Endothelial cell of umbilical vein (primary cell): Measurements from ENCODE around the gene RPS27L. TPM values are rescaled to one million over a fixed set of nuclear protein-coding genes. Genes with fewer than 3 reads are reported as not detected.

Experiments used
- BruUV-seq: library from RNA; stranded (reverse); fragments of 400-500 nt; replicated peaks from 2 replicates; lab custom pipeline; 2021; lab: Mats Ljungman, UMichigan
- CTCF ChIA-PET: fragments of 300-600, 350-600 bp; sonication (Branson Sonifier 250); formaldehyde crosslinking; loops from one replicate; lab custom pipeline; 2021; ENCODE audit warnings: antibody characterized with exemption, inconsistent platforms; lab: Charles Lee
- POLR2A ChIA-PET: fragments of 300-600, 350-600 bp; sonication (Branson Sonifier 250); formaldehyde crosslinking; loops from one replicate; lab custom pipeline; 2021; ENCODE audit warnings: antibody characterized with exemption, inconsistent platforms; lab: Charles Lee
- DNase-seq: peaks from one replicate; pipeline ENCODE4 v3.0.0-alpha.2; 2011; ENCODE audit warnings: low read depth, low spot score
- FAIRE-seq: peaks from 2 replicates; lab custom pipeline; 2011; peaks lifted over from hg19 to GRCh38; lab: Jason Lieb, UNC
- H2AFZ ChIP-seq: 2 replicates; pipeline ENCODE4 v1.6.0; 2012; ENCODE audit warnings: low read depth, low read length, control low read depth, inconsistent platforms
- H3K27ac ChIP-seq: 2 replicates; pipeline ENCODE4 v1.5.1; 2011; ENCODE audit warnings: low read depth, mild to moderate bottlenecking, control low read depth, low read length, moderate library complexity; ENCODE audit not compliant: insufficient read depth
- H3K27me3 ChIP-seq, 2 experiments: 2 replicates each; pipeline versions ENCODE4 v1.6.0 to v1.6.1; 2011; ENCODE audit warnings: low read length in 2 of 2, mixed read lengths in 1 of 2; ENCODE audit not compliant: control insufficient read depth in 2 of 2, insufficient read depth in 2 of 2
- H3K36me3 ChIP-seq, 2 experiments: 2 replicates in 1 of 2; 3 replicates in 1 of 2; pipeline ENCODE4 v1.5.1; 2011; ENCODE audit warnings: low read length in 2 of 2, mild to moderate bottlenecking in 1 of 2, moderate library complexity in 1 of 2; ENCODE audit not compliant: control insufficient read depth in 2 of 2, insufficient read depth in 2 of 2; ENCODE audit errors: extremely low read depth in 1 of 2
- H3K4me1 ChIP-seq: 3 replicates; pipeline ENCODE4 v1.5.1; 2011; ENCODE audit warnings: mild to moderate bottlenecking, low read length; ENCODE audit not compliant: control insufficient read depth, insufficient read depth; ENCODE audit errors: extremely low read depth
- H3K4me2 ChIP-seq: 2 replicates; pipeline ENCODE4 v1.6.1; 2011; ENCODE audit warnings: low read length, control low read depth, mixed read lengths; ENCODE audit not compliant: insufficient read depth
- H3K4me3 ChIP-seq, 3 experiments: fragments of 200-600 bp in 1 of 3; sonication (generic), shearing (Covaris generic) in 1 of 3; replicated peaks in 1 of 3; 2 replicates each; pipeline ENCODE4 v1.5.1; 2011 to 2016; ENCODE audit warnings: control low read depth in 3 of 3, low read length in 3 of 3, mild to moderate bottlenecking in 2 of 3, inconsistent platforms in 1 of 3, low read depth in 1 of 3, moderate library complexity in 1 of 3; ENCODE audit not compliant: insufficient read depth in 1 of 3
- H3K79me2 ChIP-seq: 2 replicates; pipeline ENCODE4 v1.6.0; 2012; ENCODE audit warnings: low read length, inconsistent platforms; ENCODE audit not compliant: control insufficient read depth, insufficient read depth
- H3K9ac ChIP-seq: replicated peaks from 2 replicates; pipeline ENCODE3; 2011; ENCODE audit warnings: low read length, control low read depth; ENCODE audit not compliant: insufficient read depth; ENCODE audit errors: extremely low read depth
- H3K9me1 ChIP-seq: replicated peaks from 3 replicates; pipeline ENCODE4 v1.6.0; 2011; ENCODE audit warnings: mild to moderate bottlenecking, low read length; ENCODE audit not compliant: control insufficient read depth, insufficient read depth; ENCODE audit errors: extremely low read depth
- H3K9me3 ChIP-seq: replicated peaks from 2 replicates; pipeline ENCODE4 v1.5.1; 2012; ENCODE audit warnings: low read length, inconsistent platforms; ENCODE audit not compliant: control insufficient read depth, insufficient read depth
- H4K20me1 ChIP-seq: replicated peaks from 2 replicates; pipeline ENCODE3; 2011; ENCODE audit warnings: mild to moderate bottlenecking, low read length; ENCODE audit not compliant: control insufficient read depth, insufficient read depth; ENCODE audit errors: extremely low read depth
- EZH2 ChIP-seq: IDR thresholded peaks from 2 replicates; pipeline ENCODE4 v1.6.1; 2012; ENCODE audit warnings: borderline replicate concordance, low read depth, mild to moderate bottlenecking, moderate library complexity, low read length, inconsistent platforms; ENCODE audit not compliant: severe bottlenecking
- FOS ChIP-seq: IDR thresholded peaks from 2 replicates; pipeline ENCODE4 v1.6.1; 2011; ENCODE audit warnings: mild to moderate bottlenecking, low read length, moderate library complexity, borderline replicate concordance; ENCODE audit not compliant: insufficient read depth
- GATA2 ChIP-seq: IDR thresholded peaks from 2 replicates; pipeline ENCODE4 v1.7.0; 2011; ENCODE audit warnings: low read depth, mild to moderate bottlenecking, moderate library complexity, mixed read lengths, low read length; ENCODE audit not compliant: insufficient read length, insufficient read depth
- JUN ChIP-seq: IDR thresholded peaks from 2 replicates; pipeline ENCODE4 v1.6.1; 2011; ENCODE audit warnings: borderline replicate concordance, low read depth; ENCODE audit not compliant: insufficient read length, insufficient read depth
- MYC ChIP-seq: IDR thresholded peaks from one replicate; pipeline ENCODE4 v1.6.1; 2011; ENCODE audit warnings: mild to moderate bottlenecking, low read depth, low read length
- POLR2A ChIP-seq: IDR thresholded peaks from 2 replicates; pipeline ENCODE4 v1.6.1; 2012; ENCODE audit warnings: low read depth, mild to moderate bottlenecking, control low read depth, low read length
- POLR2AphosphoS5 ChIP-seq: IDR thresholded peaks from 2 replicates; pipeline ENCODE4 v1.6.1; 2012; ENCODE audit warnings: low read depth, mild to moderate bottlenecking, control low read depth, low read length, moderate library complexity; ENCODE audit not compliant: insufficient read depth
- dilution Hi-C: fragments of 300-500 bp; cut with MboI; formaldehyde crosslinking; loops from one replicate; pipeline ENCODE4 v1.15.0; 2019; ENCODE audit warnings: low sequenced_read_pairs; ENCODE audit not compliant: extremely low pct_ligation_motif_present
- intact Hi-C: fragments of 100-400 bp; cut with micrococcal nuclease; formaldehyde crosslinking; loops from one replicate; pipeline ENCODE4 v1.10.0; 2022
- polyA plus RNA-seq, 4 experiments: library from polyadenylated mRNA; depleted of rRNA in 3 of 4; stranded (reverse) in 3 of 4; unstranded in 1 of 4; fragments of >200 nt; gene quantifications; 2 replicates each; pipeline versions ENCODE4 v1.2.1 to v1.2.3, GENCODE V29; 2011 to 2012; ENCODE audit warnings: missing spikeins in 1 of 4
- total RNA-seq: library from RNA; stranded (reverse); gene quantifications from 2 replicates; pipeline ENCODE4 v1.2.3, GENCODE V29; 2021
- TF ChIP-seq, protein P1 (sequence below), 2 donors: IDR thresholded peaks; 1 replicate in 1 of 2; 2 replicates in 1 of 2; pipeline ENCODE4 v1.5.1; 2011; ENCODE audit warnings: low read length in 2 of 2, mild to moderate bottlenecking in 2 of 2, moderate library complexity in 2 of 2, control low read depth in 1 of 2, inconsistent platforms in 1 of 2, low read depth in 1 of 2; ENCODE audit not compliant: insufficient read depth in 1 of 2; ENCODE audit errors: extremely low read depth in 1 of 2
- TF ChIP-seq, protein P2 (sequence below): IDR thresholded peaks from 2 replicates; pipeline ENCODE4 v1.6.1; 2011; ENCODE audit not compliant: insufficient read depth, insufficient read length

RPS27L gene
- total and polyA plus RNA-seq, 2 donors (not counting 3 experiments of a cell fraction or from before 2014, with no cell fraction given), result 163 to 345 TPM

DNA sequence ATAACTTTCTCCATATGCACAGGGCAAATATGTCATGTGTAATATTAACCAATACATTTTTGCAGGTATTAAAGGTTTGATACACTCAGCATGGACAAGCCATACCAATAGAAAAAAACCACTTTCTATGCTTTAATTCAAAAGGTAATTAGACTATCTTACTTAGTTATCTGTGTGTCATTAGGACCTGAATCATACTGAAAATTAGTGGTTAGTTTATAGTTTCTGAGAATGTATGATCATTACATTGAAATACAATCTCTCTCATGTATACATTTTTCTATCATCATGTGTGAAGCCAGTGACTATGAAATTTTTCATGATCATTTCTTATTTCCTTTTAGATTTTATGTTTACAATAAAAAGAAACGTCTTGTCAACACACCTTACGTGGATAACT is 16.3 kb downstream of the RPS27L start:
- Histone ChIP-seq H3K79me2 (no peaks in the 10 kb centered on the region), H3K4me2 (no peak overlapping the region), H3K9me3 (no peaks in the 10 kb centered on the region), H3K27me3 (no peaks in the 10 kb centered on the region), H3K4me1 (peaks cover 9% of the 10 kb centered on the region), H3K36me3 (no peaks in the 10 kb centered on the region), H4K20me1 (no peaks in the 10 kb centered on the region), H3K9me1 (no peaks in the 10 kb centered on the region), H3K27ac (no peak overlapping the region), H2AFZ (no peak overlapping the region), H3K9ac (no peak overlapping the region), H3K4me3 (no peak overlapping the region)
- DNase-seq, result no peak
- TF ChIP-seq POLR2AphosphoS5, result no peak
- no peak for TF ChIP-seq FOS
- TF ChIP-seq EZH2, result no peak
- TF ChIP-seq MYC, result no peak
- no peak for TF ChIP-seq JUN
- TF ChIP-seq, protein P1, sequence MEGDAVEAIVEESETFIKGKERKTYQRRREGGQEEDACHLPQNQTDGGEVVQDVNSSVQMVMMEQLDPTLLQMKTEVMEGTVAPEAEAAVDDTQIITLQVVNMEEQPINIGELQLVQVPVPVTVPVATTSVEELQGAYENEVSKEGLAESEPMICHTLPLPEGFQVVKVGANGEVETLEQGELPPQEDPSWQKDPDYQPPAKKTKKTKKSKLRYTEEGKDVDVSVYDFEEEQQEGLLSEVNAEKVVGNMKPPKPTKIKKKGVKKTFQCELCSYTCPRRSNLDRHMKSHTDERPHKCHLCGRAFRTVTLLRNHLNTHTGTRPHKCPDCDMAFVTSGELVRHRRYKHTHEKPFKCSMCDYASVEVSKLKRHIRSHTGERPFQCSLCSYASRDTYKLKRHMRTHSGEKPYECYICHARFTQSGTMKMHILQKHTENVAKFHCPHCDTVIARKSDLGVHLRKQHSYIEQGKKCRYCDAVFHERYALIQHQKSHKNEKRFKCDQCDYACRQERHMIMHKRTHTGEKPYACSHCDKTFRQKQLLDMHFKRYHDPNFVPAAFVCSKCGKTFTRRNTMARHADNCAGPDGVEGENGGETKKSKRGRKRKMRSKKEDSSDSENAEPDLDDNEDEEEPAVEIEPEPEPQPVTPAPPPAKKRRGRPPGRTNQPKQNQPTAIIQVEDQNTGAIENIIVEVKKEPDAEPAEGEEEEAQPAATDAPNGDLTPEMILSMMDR (IDR thresholded peaks at IDR 0.05; ENCODE audit: extremely low read depth in 1 of 2, insufficient read depth in 1 of 2, low read depth in 1 of 2, low read length in 2 of 2), result no peak
- no peak for TF ChIP-seq GATA2
- no peak for TF ChIP-seq POLR2A
- TF ChIP-seq, protein P2, sequence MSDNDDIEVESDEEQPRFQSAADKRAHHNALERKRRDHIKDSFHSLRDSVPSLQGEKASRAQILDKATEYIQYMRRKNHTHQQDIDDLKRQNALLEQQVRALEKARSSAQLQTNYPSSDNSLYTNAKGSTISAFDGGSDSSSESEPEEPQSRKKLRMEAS, result no peak
- CTCF ChIA-PET, result no interaction called here
- BruUV-seq, result no TSS peak
- POLR2A ChIA-PET, result no interaction called here
- no peak for FAIRE-seq
- intact Hi-C loops, result no loop called here
- dilution Hi-C loops, result no loop called here
